Kidney epithelial cell (primary cell): Measurements from ENCODE around the gene MT1E. TPM values are rescaled to one million over a fixed set of nuclear protein-coding genes. Genes with fewer than 3 reads are reported as not detected.

ENCODE experiments used
- DNase-seq: peaks from one replicate; pipeline ENCODE4 v3.0.0-alpha.2; 2010; ENCODE audit warnings: low read depth
- H3K27me3 ChIP-seq: 2 replicates; pipeline ENCODE4 v1.6.0; 2011; ENCODE audit warnings: low read length; ENCODE audit not compliant: control insufficient read depth, insufficient read depth
- H3K36me3 ChIP-seq: 2 replicates; pipeline ENCODE4 v1.5.1; 2011; ENCODE audit warnings: low read length; ENCODE audit not compliant: control insufficient read depth, insufficient read depth
- H3K4me3 ChIP-seq: 2 replicates; pipeline ENCODE4 v1.5.1; 2011; ENCODE audit warnings: low read depth, mild to moderate bottlenecking, control low read depth, low read length
- total RNA-seq: library from RNA; depleted of rRNA; stranded (reverse); fragments of >200 nt; gene quantifications from 2 replicates; pipeline ENCODE4 v1.2.3, GENCODE V29; 2015
- TF ChIP-seq, protein P1 (sequence below): IDR thresholded peaks from 2 replicates; pipeline ENCODE4 v1.5.1; 2011; ENCODE audit warnings: mild to moderate bottlenecking, moderate library complexity, low read length, control low read depth, inconsistent platforms; ENCODE audit not compliant: insufficient read depth, poor library complexity, severe bottlenecking

The MT1E gene
- total RNA-seq, 1 donor from 2014 or later, result 110 TPM

DNA sequence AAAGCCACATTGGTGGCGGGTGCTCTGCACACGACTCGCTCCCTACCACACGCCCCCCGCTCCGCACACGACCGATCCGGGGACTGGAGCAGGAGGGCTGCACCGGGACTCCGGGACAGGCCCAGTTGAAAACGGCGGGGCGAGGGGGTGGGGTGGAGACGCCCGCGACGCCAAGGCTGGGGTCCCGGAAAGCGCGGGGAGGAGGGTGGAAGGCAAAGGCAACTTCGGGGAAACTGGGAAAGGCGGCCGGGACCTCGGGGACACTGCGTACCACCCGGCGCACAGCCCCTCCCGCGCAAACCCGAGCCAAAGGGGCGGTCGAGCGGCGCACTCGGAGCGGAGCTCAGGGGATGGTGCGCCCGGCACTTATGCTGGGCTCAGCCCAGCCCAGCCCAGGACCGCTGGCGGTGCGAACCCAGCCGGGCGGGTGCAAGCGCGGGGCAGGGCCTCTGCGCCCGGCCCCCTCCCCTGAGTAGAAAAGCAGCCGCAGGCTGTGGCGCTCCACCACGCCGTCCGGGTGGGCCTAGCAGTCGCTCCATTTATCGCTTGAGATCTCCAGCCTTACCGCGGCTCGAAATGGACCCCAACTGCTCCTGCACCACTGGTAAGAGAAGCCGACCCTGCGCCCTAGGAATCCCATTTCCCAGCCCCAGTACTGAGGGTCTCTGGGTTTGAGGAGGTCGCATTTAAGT is 6.7 kb downstream of the MT1E start, which contains the start of gene MT1M:
Gene MT1M, plus strand, starts transcription at position 504 of the 692 bp plus-strand sequence. Its CDS starts 73 bp downstream, at position 577.
- no peak for DNase-seq
- TF ChIP-seq, protein P1, sequence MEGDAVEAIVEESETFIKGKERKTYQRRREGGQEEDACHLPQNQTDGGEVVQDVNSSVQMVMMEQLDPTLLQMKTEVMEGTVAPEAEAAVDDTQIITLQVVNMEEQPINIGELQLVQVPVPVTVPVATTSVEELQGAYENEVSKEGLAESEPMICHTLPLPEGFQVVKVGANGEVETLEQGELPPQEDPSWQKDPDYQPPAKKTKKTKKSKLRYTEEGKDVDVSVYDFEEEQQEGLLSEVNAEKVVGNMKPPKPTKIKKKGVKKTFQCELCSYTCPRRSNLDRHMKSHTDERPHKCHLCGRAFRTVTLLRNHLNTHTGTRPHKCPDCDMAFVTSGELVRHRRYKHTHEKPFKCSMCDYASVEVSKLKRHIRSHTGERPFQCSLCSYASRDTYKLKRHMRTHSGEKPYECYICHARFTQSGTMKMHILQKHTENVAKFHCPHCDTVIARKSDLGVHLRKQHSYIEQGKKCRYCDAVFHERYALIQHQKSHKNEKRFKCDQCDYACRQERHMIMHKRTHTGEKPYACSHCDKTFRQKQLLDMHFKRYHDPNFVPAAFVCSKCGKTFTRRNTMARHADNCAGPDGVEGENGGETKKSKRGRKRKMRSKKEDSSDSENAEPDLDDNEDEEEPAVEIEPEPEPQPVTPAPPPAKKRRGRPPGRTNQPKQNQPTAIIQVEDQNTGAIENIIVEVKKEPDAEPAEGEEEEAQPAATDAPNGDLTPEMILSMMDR, result no peak
- no peaks in the 10 kb centered on the region for H3K36me3 ChIP-seq
- H3K4me3 ChIP-seq, result peak within 1 kb of the TSS; percentile 36
- H3K27me3 ChIP-seq, result peaks cover 41% of the 10 kb centered on the region

DNA sequence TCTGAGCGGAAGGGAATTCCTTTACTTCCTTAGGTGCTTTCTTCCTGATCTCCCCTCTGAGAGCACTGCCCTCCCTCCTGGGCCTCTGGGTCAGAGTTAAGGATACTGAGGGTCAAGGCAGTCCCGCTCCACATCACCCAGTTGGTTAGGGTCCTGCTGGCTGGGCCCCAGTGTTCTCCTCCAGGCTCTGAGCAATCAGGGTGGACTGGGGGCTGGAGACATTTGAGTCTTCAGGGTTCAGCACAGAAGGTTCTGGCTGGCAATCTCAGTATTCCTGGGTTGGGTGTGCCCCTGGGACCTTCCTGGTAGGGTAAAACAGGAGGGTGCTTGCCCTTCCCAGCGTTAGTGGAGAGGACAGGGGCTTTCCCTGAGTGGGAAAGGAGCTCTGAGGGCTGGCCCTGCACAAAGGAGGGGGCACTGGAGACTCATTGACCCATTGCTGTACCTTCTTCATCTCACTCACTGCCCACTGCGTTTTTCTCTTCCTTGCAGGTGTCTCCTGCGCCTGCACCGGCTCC is 7.3 kb downstream of the MT1E start:
- no peak for DNase-seq
- TF ChIP-seq, protein P1, result no peak
- H3K36me3 ChIP-seq, result no peaks in the 10 kb centered on the region
- H3K4me3 ChIP-seq, result no peak overlapping the region
- peaks cover 44% of the 10 kb centered on the region for H3K27me3 ChIP-seq

DNA sequence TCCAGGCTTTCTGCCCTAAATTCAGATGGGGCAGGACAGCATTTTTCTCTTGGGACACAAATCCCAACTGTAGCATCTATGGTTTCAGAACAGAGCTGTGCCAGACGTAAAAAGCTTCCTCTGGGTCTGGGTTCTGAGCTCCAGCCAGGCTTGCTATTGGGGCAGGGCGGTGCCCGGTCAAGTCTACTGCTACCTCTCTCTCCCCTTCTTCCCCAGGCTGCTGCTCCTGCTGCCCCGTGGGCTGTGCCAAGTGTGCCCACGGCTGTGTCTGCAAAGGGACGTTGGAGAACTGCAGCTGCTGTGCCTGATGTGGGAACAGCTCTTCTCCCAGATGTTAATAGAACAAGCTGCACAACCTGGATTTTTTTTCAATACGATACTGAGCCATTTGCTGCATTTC is 8.0 kb downstream of the MT1E start:
- Histone ChIP-seq H3K4me3 (no peak overlapping the region), H3K27me3 (peaks cover 49% of the 10 kb centered on the region), H3K36me3 (no peaks in the 10 kb centered on the region)
- DNase-seq, result no peak
- TF ChIP-seq, protein P1, result no peak

DNA sequence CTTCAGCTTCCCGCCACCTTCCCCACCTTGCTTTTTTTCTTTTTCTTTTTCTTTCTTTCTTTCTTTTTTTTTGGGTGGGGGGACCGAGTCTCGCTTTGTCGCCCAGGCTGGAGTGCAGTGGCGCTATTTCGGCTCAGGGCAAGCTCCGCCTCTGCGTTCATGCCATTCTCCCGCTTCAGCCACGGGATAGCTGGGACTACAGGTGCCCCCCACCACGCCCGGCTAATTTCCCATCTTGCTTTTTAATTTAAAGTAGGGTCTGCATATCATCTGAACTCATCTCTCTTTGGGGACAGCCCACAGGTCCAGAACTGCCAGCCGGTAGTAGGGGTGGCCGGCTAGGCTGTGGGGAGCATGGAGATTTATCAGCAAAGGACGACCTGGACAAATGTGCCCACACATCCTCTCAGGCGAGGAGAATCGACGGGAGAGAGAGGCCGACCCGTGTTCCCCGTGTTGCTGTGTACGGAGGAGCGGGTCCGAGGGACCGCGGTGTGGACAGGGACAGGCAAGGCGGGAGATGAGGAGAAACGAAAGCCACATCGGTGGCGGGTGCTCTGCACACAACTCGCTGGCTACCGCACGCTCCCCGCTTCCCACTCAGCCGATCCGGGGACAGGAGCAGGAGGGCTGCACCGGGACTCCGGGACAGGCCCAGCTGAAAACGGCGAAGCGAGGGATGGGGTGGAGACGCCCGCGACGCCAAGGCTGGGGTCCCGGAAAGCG is 9.3 kb downstream of the MT1E start:
- TF ChIP-seq, protein P1, result no peak
- Histone ChIP-seq H3K4me3 (no peak overlapping the region), H3K27me3 (peaks cover 51% of the 10 kb centered on the region), H3K36me3 (no peaks in the 10 kb centered on the region)
- no peak for DNase-seq

DNA sequence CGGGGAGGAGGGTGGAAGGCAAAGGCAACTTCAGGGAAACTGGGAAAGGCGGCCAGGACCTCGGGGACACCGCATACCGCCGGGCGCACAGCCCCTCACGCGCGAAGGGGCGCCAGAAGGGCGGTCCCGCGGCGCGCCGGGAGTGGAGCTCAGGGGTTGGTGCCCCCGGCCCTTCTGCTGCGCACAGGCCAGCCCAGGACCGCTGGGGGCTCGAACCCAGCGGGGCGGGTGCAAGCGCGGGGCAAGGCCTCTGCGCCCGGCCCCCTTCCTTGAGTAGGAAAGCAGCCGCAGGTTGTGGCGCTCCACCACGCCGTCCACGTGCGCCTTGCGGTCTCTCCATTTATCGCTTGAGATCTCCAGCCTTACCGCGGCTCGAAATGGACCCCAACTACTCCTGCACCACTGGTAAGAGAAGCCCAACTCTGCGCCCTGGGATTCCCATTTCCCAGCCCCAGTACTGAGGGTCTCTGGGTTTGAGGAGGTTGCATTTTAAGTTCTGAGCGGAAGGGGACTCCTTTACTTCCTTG is 9.9 kb downstream of the MT1E start:
- TF ChIP-seq, protein P1, result no peak
- Histone ChIP-seq H3K36me3 (no peaks in the 10 kb centered on the region), H3K27me3 (peaks cover 51% of the 10 kb centered on the region), H3K4me3 (no peak overlapping the region)
- DNase-seq, result no peak
